Caco-2 (cell line): ENCODE results near the gene BRD4. TPM values are rescaled to one million over a fixed set of nuclear protein-coding genes. Genes with fewer than 3 reads are reported as not detected.

ENCODE experiments used
- BruUV-seq: library from RNA; stranded (reverse); fragments of 400-500 nt; replicated peaks from 2 replicates; lab custom pipeline; 2021; lab: Mats Ljungman, UMichigan
- CTCF ChIA-PET: fragments of 300-600 bp; sonication (Branson Sonifier 250); formaldehyde crosslinking; loops from one replicate; lab custom pipeline; 2022; ENCODE audit warnings: antibody characterized with exemption; lab: Charles Lee
- POLR2A ChIA-PET: fragments of 300-600 bp; sonication (Branson Sonifier 250); formaldehyde crosslinking; loops from one replicate; lab custom pipeline; 2022; ENCODE audit warnings: antibody characterized with exemption; lab: Charles Lee
- DNase-seq, 2 experiments: peaks; one replicate each; pipeline versions ENCODE4 v3.0.0 to v3.0.0-alpha.2; 2020 to 2022
- H3K27me3 ChIP-seq: replicated peaks from 2 replicates; pipeline ENCODE4 v1.6.0; 2011; ENCODE audit warnings: low read length; ENCODE audit not compliant: control insufficient read depth, insufficient read depth
- H3K36me3 ChIP-seq: 2 replicates; pipeline ENCODE4 v1.5.1; 2011; ENCODE audit warnings: low read length; ENCODE audit not compliant: control insufficient read depth, insufficient read depth
- H3K4me1 ChIP-seq: fragments of 250-450 bp; sonication (Bioruptor Pico); 2 replicates; pipeline ENCODE4 v1.5.1; 2020; ENCODE audit warnings: mild to moderate bottlenecking
- H3K4me3 ChIP-seq: 2 replicates; pipeline ENCODE4 v1.5.1; 2011; ENCODE audit warnings: low read depth, mild to moderate bottlenecking, control low read depth, low read length
- H3K9me3 ChIP-seq: fragments of 250-450 bp; sonication (Bioruptor Pico); 2 replicates; pipeline ENCODE4 v1.5.1; 2020; ENCODE audit warnings: mild to moderate bottlenecking, moderate library complexity
- H3K27ac Mint-ChIP-seq: one replicate; pipeline ENCODE4 v1.8.0; 2022; ENCODE audit warnings: mixed read lengths; ENCODE audit not compliant: unreplicated experiment
- H3K27me3 Mint-ChIP-seq: one replicate; pipeline ENCODE4 v1.8.0; 2022; ENCODE audit warnings: mixed read lengths; ENCODE audit not compliant: insufficient read depth, unreplicated experiment
- H3K36me3 Mint-ChIP-seq: one replicate; pipeline ENCODE4 v1.8.0; 2022; ENCODE audit warnings: mild to moderate bottlenecking, mixed read lengths; ENCODE audit not compliant: insufficient read depth, unreplicated experiment
- H3K4me1 Mint-ChIP-seq: one replicate; pipeline ENCODE4 v1.8.0; 2022; ENCODE audit warnings: low read depth, mixed read lengths; ENCODE audit not compliant: unreplicated experiment
- H3K4me3 Mint-ChIP-seq: one replicate; pipeline ENCODE4 v1.8.0; 2022; ENCODE audit warnings: mild to moderate bottlenecking, moderate library complexity, mixed read lengths; ENCODE audit not compliant: unreplicated experiment
- H3K9me3 Mint-ChIP-seq: one replicate; pipeline ENCODE4 v1.8.0; 2022; ENCODE audit warnings: mixed read lengths; ENCODE audit not compliant: unreplicated experiment
- intact Hi-C: fragments of 100-400 bp; cut with micrococcal nuclease; formaldehyde crosslinking; loops from one replicate; pipeline ENCODE4 v1.10.0; 2022; ENCODE audit not compliant: unreplicated experiment
- total RNA-seq: library from RNA; stranded (reverse); gene quantifications from 2 replicates; pipeline ENCODE4 v1.2.3, GENCODE V29; 2022
- TF ChIP-seq, protein P1 (sequence below), 2 experiments: fragments of 200-600 bp in 1 of 2; IDR thresholded peaks; 1 replicate in 1 of 2; 2 replicates in 1 of 2; pipeline versions ENCODE4 v1.5.1 to v1.8.0; 2011 to 2022; ENCODE audit warnings: antibody characterized with exemption in 1 of 2, control low read depth in 1 of 2, inconsistent platforms in 1 of 2, low read depth in 1 of 2, low read length in 1 of 2, mild to moderate bottlenecking in 1 of 2, moderate library complexity in 1 of 2; ENCODE audit not compliant: insufficient read depth in 1 of 2, severe bottlenecking in 1 of 2, unreplicated experiment in 1 of 2

BRD4 gene
- total RNA-seq, 1 experiment from 2014 or later, result 170 TPM

DNA sequence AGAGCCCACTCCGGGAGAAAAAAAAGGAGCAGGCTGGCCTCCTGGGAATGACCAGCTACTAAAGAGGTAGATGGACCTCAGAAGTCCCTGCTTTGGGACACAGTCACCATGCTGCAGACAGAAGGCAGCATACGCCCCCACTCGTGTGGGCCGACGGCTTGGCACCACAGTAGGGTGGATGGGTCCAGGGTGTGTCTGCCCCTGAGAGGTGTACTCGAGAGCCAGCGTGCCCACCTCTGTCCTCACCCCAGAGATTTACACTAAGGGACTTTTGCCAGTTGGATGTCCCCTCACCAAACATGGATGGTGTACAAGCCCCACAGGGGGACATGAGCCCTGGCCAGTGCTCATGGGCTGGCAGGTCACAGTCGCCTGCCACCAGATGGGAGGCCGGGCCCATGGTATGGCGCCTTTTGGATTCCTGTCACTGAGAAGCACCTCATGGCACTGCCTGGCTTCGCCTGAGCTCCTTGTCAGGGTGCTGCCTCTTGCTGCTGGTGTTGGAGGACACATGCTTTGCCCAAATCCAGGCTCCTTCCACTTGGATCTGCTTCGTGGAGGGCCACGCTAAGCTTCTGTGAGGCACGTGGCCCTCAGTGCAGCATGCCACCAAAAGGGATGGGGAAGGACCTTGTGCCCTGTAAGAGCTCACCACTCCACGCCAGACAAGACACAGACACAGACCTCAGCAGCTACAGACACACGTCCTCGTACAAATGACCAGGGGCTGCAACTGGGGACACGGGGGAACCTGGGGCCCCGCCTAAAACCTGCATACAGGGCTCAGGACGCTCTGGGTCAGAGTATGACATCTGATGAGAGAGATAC, 86.8 kb downstream of the BRD4 start:
- DNase-seq, result no peak
- CTCF ChIA-PET, result no interaction called here
- POLR2A ChIA-PET, result no interaction called here
- Histone ChIP-seq H3K4me3 (no peak overlapping the region), H3K4me1 (peaks cover 23% of the 10 kb centered on the region), H3K36me3 (peaks cover 10% of the 10 kb centered on the region), H3K27me3 (no peaks in the 10 kb centered on the region), H3K9me3 (no peaks in the 10 kb centered on the region)
- intact Hi-C loops, result loop anchor here (5.0 kb wide), 1 partner anchor 48 kb away; no protein-coding TSS in a partner anchor
- H3K27ac Mint-ChIP-seq, result peak overlapping the region; percentile 51
- H3K4me1 Mint-ChIP-seq, result peaks cover 13% of the 10 kb centered on the region
- no peaks in the 10 kb centered on the region for H3K9me3 Mint-ChIP-seq
- H3K4me3 Mint-ChIP-seq, result no peak overlapping the region
- no TSS peak for BruUV-seq
- peaks cover 91% of the 10 kb centered on the region for H3K36me3 Mint-ChIP-seq
- no peaks in the 10 kb centered on the region for H3K27me3 Mint-ChIP-seq
- TF ChIP-seq, protein P1, sequence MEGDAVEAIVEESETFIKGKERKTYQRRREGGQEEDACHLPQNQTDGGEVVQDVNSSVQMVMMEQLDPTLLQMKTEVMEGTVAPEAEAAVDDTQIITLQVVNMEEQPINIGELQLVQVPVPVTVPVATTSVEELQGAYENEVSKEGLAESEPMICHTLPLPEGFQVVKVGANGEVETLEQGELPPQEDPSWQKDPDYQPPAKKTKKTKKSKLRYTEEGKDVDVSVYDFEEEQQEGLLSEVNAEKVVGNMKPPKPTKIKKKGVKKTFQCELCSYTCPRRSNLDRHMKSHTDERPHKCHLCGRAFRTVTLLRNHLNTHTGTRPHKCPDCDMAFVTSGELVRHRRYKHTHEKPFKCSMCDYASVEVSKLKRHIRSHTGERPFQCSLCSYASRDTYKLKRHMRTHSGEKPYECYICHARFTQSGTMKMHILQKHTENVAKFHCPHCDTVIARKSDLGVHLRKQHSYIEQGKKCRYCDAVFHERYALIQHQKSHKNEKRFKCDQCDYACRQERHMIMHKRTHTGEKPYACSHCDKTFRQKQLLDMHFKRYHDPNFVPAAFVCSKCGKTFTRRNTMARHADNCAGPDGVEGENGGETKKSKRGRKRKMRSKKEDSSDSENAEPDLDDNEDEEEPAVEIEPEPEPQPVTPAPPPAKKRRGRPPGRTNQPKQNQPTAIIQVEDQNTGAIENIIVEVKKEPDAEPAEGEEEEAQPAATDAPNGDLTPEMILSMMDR (IDR thresholded peaks at IDR 0.05; ENCODE audit: insufficient read depth in 1 of 2, low read depth in 1 of 2, low read length in 1 of 2, severe bottlenecking in 1 of 2, unreplicated experiment in 1 of 2), result no peak

DNA sequence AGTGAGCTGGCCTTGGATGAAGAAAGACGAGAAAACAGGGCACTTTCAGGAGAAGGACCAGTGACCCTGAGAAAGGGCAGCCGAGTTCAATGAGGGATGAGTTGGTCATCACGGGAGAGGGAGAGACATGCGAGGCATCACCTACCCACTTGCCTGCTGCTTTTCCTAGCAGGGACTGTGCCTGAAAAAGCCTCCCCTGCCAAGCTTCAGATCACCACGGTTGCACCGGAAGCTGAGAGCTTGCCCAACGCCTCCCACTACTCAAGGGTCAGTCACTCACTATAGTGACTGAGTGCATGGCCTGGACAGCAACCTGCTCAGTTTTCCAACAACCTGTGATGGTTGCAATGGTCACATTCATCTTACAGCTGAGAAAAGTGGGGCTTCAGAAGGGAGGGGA, 87.5 kb downstream of the BRD4 start:
- POLR2A ChIA-PET, result no interaction called here
- Mint-ChIP-seq H3K9me3 (no peaks in the 10 kb centered on the region), H3K36me3 (peaks cover 89% of the 10 kb centered on the region), H3K4me3 (no peak overlapping the region), H3K27ac (no peak overlapping the region), H3K27me3 (no peaks in the 10 kb centered on the region), H3K4me1 (peaks cover 13% of the 10 kb centered on the region)
- H3K4me3 ChIP-seq, result no peak overlapping the region
- DNase-seq, result no peak
- H3K27me3 ChIP-seq, result no peaks in the 10 kb centered on the region
- H3K36me3 ChIP-seq, result peaks cover 10% of the 10 kb centered on the region
- H3K9me3 ChIP-seq, result no peaks in the 10 kb centered on the region
- no TSS peak for BruUV-seq
- intact Hi-C loops, result loop anchor here (5.0 kb wide), 1 partner anchor 48 kb away; no protein-coding TSS in a partner anchor
- TF ChIP-seq, protein P1 (IDR thresholded peaks at IDR 0.05; ENCODE audit: insufficient read depth in 1 of 2, low read depth in 1 of 2, low read length in 1 of 2, severe bottlenecking in 1 of 2, unreplicated experiment in 1 of 2), result no peak
- CTCF ChIA-PET, result no interaction called here
- peaks cover 19% of the 10 kb centered on the region for H3K4me1 ChIP-seq

GRCh38 chr19:15244106-15244803, 88.1 kb downstream of the BRD4 start:
- no peaks in the 10 kb centered on the region for H3K27me3 ChIP-seq
- TF ChIP-seq, protein P1 (IDR thresholded peaks at IDR 0.05; ENCODE audit: insufficient read depth in 1 of 2, low read depth in 1 of 2, low read length in 1 of 2, severe bottlenecking in 1 of 2, unreplicated experiment in 1 of 2), result no peak
- H3K4me1 Mint-ChIP-seq, result peaks cover 12% of the 10 kb centered on the region
- H3K27ac Mint-ChIP-seq, result peak overlapping the region; percentile 57
- H3K9me3 Mint-ChIP-seq, result no peaks in the 10 kb centered on the region
- no peak overlapping the region for H3K4me3 Mint-ChIP-seq
- BruUV-seq, result no TSS peak
- H3K9me3 ChIP-seq, result no peaks in the 10 kb centered on the region
- ChIA-PET CTCF (no interaction called here), POLR2A (interaction anchor here (0.6 kb wide), 1 partner anchor 54 kb away, joined by 4 read pairs; no protein-coding TSS in a partner anchor)
- peaks cover 10% of the 10 kb centered on the region for H3K36me3 ChIP-seq
- no peak for DNase-seq
- no peak overlapping the region for H3K4me3 ChIP-seq
- H3K27me3 Mint-ChIP-seq, result no peaks in the 10 kb centered on the region
- intact Hi-C loops, result no loop called here
- H3K4me1 ChIP-seq, result peaks cover 15% of the 10 kb centered on the region
- peaks cover 89% of the 10 kb centered on the region for H3K36me3 Mint-ChIP-seq
